HL-60 (cell line): Measurements from ENCODE around the gene CRTC1.

ENCODE experiments used
- CTCF ChIP-seq: IDR thresholded peaks from one replicate; pipeline ENCODE4 v1.5.1; 2011; ENCODE audit warnings: low read length, control low read depth, inconsistent platforms; ENCODE audit not compliant: insufficient read depth
- GABPA ChIP-seq: IDR thresholded peaks from 2 replicates; pipeline ENCODE4 v1.6.1; 2012; ENCODE audit warnings: low read depth
- POLR2AphosphoS5 ChIP-seq: IDR thresholded peaks from 2 replicates; pipeline ENCODE4 v1.6.1; 2012; ENCODE audit warnings: low read depth
- REST ChIP-seq: IDR thresholded peaks from 2 replicates; pipeline ENCODE4 v1.6.1; 2012; ENCODE audit warnings: low read depth; ENCODE audit not compliant: insufficient replicate concordance

GRCh38 chr19:18737337-18737953 lies 54.0 kb downstream of the CRTC1 start:
- TF ChIP-seq CTCF (no peak), POLR2AphosphoS5 (no peak), GABPA (no peak), REST (no peak)
